KMS-11 (cell line): ENCODE measurements around the gene TP53I13.

Source experiments
- H2AFZ ChIP-seq: fragments of 200-600 bp; sonication (generic); 2 replicates; pipeline ENCODE4 v1.6.1; 2016; ENCODE audit warnings: antibody characterized with exemption, mixed run types, low read depth
- H3K27ac ChIP-seq: fragments of 200-600 bp; sonication (generic); 2 replicates; pipeline ENCODE4 v1.6.1; 2016; ENCODE audit warnings: mild to moderate bottlenecking, mixed run types
- H3K27me3 ChIP-seq: fragments of 200-600 bp; sonication (generic); 2 replicates; pipeline ENCODE4 v1.6.1; 2017; ENCODE audit warnings: mild to moderate bottlenecking, low read depth, mixed run types, moderate library complexity; ENCODE audit not compliant: insufficient read depth
- H3K36me3 ChIP-seq: fragments of 200-600 bp; sonication (generic); 2 replicates; pipeline ENCODE4 v1.6.1; 2017; ENCODE audit warnings: mild to moderate bottlenecking, mixed run types; ENCODE audit not compliant: insufficient read depth
- H3K4me1 ChIP-seq: fragments of 200-600 bp; sonication (generic); 2 replicates; pipeline ENCODE4 v1.6.1; 2016; ENCODE audit warnings: mild to moderate bottlenecking, low read depth, mixed run types; ENCODE audit not compliant: poor library complexity, severe bottlenecking
- H3K4me2 ChIP-seq: fragments of 200-600 bp; sonication (generic); 2 replicates; pipeline ENCODE4 v1.7.0; 2016; ENCODE audit warnings: mild to moderate bottlenecking, mixed run types
- H3K4me3 ChIP-seq: fragments of 200-600 bp; sonication (generic); IDR thresholded peaks from 2 replicates; pipeline ENCODE4 v1.6.1; 2017; ENCODE audit warnings: low read depth, low read length, mixed read lengths; ENCODE audit not compliant: insufficient read depth
- H3K79me2 ChIP-seq: fragments of 200-600 bp; sonication (generic); 2 replicates; pipeline ENCODE4 v1.6.1; 2016; ENCODE audit warnings: low read depth, mixed run types; ENCODE audit not compliant: insufficient read depth
- H3K9ac ChIP-seq: fragments of 200-600 bp; sonication (generic); 2 replicates; pipeline ENCODE4 v1.6.1; 2016; ENCODE audit warnings: mild to moderate bottlenecking, mixed run types
- H4K20me1 ChIP-seq: fragments of 200-600 bp; sonication (generic); 2 replicates; pipeline ENCODE4 v1.6.1; 2016; ENCODE audit warnings: mild to moderate bottlenecking, mixed run types; ENCODE audit not compliant: insufficient read depth
- TF ChIP-seq, protein P1 (sequence below): fragments of 200-600 bp; sonication (generic); conservative IDR thresholded peaks from 2 replicates; pipeline ENCODE4 v1.6.1; 2017; ENCODE audit warnings: low read depth, mild to moderate bottlenecking, antibody characterized with exemption, low read length, moderate library complexity, mixed read lengths

TP53I13 gene

DNA sequence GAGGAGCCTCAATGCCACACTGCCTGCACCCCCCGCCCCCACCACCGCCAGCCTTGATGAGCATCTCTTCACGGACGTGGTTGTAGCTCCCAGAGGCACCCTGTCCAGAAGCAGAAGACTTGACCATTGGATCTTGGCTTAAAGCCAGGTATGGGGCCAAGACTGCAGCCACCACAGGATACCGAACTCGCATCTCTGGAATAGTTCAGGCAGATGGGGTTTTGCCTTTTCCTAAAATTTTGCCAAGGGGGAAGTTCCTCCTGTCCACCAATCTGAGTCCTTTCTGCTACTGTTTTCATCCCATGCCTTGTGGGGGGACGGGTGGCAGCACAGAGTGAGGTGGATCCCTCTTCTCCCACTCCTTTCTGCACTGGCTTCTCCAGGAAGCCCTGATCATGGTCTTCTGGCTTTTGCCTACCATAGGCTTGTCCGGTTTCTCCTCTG is 53.3 kb downstream of the TP53I13 start:
- no peaks in the 10 kb centered on the region for H3K36me3 ChIP-seq
- H3K9ac ChIP-seq: no peak overlapping the region
- TF ChIP-seq, protein P1, sequence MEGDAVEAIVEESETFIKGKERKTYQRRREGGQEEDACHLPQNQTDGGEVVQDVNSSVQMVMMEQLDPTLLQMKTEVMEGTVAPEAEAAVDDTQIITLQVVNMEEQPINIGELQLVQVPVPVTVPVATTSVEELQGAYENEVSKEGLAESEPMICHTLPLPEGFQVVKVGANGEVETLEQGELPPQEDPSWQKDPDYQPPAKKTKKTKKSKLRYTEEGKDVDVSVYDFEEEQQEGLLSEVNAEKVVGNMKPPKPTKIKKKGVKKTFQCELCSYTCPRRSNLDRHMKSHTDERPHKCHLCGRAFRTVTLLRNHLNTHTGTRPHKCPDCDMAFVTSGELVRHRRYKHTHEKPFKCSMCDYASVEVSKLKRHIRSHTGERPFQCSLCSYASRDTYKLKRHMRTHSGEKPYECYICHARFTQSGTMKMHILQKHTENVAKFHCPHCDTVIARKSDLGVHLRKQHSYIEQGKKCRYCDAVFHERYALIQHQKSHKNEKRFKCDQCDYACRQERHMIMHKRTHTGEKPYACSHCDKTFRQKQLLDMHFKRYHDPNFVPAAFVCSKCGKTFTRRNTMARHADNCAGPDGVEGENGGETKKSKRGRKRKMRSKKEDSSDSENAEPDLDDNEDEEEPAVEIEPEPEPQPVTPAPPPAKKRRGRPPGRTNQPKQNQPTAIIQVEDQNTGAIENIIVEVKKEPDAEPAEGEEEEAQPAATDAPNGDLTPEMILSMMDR: no peak
- no peak overlapping the region for H3K27ac ChIP-seq
- H2AFZ ChIP-seq: no peak overlapping the region; the same call in 1 of the 2 replicates
- H3K27me3 ChIP-seq: peaks cover under 1% of the 10 kb centered on the region; the same call in 1 of the 2 replicates
- H3K4me1 ChIP-seq: peaks cover 18% of the 10 kb centered on the region
- no peak overlapping the region for H3K4me3 ChIP-seq
- peak overlapping the region; percentile 43 for H3K4me2 ChIP-seq
- H3K79me2 ChIP-seq: no peaks in the 10 kb centered on the region
- no peaks in the 10 kb centered on the region for H4K20me1 ChIP-seq
